ENCODE data around the gene DNAAF3. TPM values are rescaled to one million over a fixed set of nuclear protein-coding genes. Genes with fewer than 3 reads are reported as not detected.

Gene DNAAF3
- total RNA-seq, 1 experiment from 2014 or later, result 0.45 TPM

DNA sequence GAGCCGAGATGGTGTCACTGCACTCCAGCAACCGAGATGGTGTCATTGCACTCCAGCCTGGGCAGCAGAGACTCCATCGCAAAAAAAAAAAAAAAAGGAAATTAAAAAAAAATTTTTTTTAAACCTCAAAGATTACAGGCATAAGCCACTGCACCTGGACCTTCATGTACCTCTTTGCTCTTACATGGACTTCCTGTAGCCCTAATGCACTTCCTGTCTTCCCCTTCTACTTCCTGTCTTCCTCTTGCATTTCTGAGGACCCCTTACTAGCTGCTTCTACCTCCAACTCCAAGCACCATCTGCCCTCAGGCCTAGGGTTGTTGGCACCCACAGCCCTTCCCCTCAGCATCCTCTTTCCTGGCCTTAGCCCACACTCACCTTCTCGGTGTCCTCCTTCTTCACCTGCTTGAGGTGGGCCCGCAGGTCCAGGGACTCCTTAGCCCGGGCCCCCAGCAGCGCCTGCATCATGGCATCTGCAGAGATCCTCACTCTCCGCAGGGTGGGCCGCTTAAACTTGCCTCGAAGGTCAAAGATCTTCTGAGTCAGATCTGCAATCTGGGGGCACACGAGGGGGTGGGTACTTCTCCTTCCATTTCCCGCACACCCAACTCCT is 12.7 kb downstream of the DNAAF3 start:
- H3K27me3 Mint-ChIP-seq (ENCODE audit: insufficient read depth, unreplicated experiment), result peaks cover 4% of the 10 kb centered on the region

GRCh38 chr19:55152017-55152416 is 14.4 kb downstream of the DNAAF3 start:
- Mint-ChIP-seq H3K27me3 (ENCODE audit: insufficient read depth, unreplicated experiment) (peaks cover 4% of the 10 kb centered on the region), H3K9me3 (ENCODE audit: unreplicated experiment) (peaks cover 10% of the 10 kb centered on the region), H3K4me3 (ENCODE audit: unreplicated experiment) (no peak overlapping the region), H3K27ac (ENCODE audit: unreplicated experiment) (no peak overlapping the region), H3K4me1 (ENCODE audit: low read depth, unreplicated experiment) (peaks cover 20% of the 10 kb centered on the region), H3K36me3 (ENCODE audit: insufficient read depth, unreplicated experiment) (no peaks in the 10 kb centered on the region)
- Histone ChIP-seq H3K27me3 (replicated peaks; ENCODE audit: control insufficient read depth, insufficient read depth, low read length) (no peaks in the 10 kb centered on the region), H3K9me3 (no peaks in the 10 kb centered on the region), H3K4me3 (ENCODE audit: low read depth, low read length) (no peak overlapping the region), H3K4me1 (peaks cover 12% of the 10 kb centered on the region; the same call in 1 of the 2 replicates), H3K36me3 (ENCODE audit: control insufficient read depth, insufficient read depth, low read length) (no peaks in the 10 kb centered on the region)
- intact Hi-C loops (cut with micrococcal nuclease; ENCODE audit: unreplicated experiment), result no loop called here
- BruUV-seq (replicated peaks), result no TSS peak
- ChIA-PET POLR2A (no interaction called here), CTCF (interaction anchor here (1.0 to 1.3 kb wide), 2 partner anchors 8 to 14 kb away, joined by 3 to 5 read pairs; partner anchors contain the start of gene DNAAF3)
- no peak for TF ChIP-seq CTCF (IDR thresholded peaks at IDR 0.05; ENCODE audit: insufficient read depth in 1 of 2, low read depth in 1 of 2, low read length in 1 of 2, severe bottlenecking in 1 of 2, unreplicated experiment in 1 of 2)
- no peak for DNase-seq

More for the DNA sequence above, 12.7 kb downstream of the DNAAF3 start:
- DNase-seq, result no peak
- no peaks in the 10 kb centered on the region for H3K9me3 ChIP-seq
- no peaks in the 10 kb centered on the region for H3K36me3 ChIP-seq (ENCODE audit: control insufficient read depth, insufficient read depth, low read length)
- CTCF ChIA-PET, result interaction anchor here (0.5 kb wide), 1 partner anchor 9 kb away, joined by 4 read pairs; no protein-coding TSS in a partner anchor
- H3K4me1 ChIP-seq, result peaks cover 7% of the 10 kb centered on the region
- no TSS peak for BruUV-seq (replicated peaks)
- POLR2A ChIA-PET, result no interaction called here
- H3K4me3 Mint-ChIP-seq (ENCODE audit: unreplicated experiment), result no peak overlapping the region
- no peak overlapping the region for H3K4me3 ChIP-seq (ENCODE audit: low read depth, low read length)
- H3K9me3 Mint-ChIP-seq (ENCODE audit: unreplicated experiment), result peaks cover 10% of the 10 kb centered on the region
- H3K27ac Mint-ChIP-seq (ENCODE audit: unreplicated experiment), result no peak overlapping the region
- no peak for TF ChIP-seq CTCF (IDR thresholded peaks at IDR 0.05; ENCODE audit: insufficient read depth in 1 of 2, low read depth in 1 of 2, low read length in 1 of 2, severe bottlenecking in 1 of 2, unreplicated experiment in 1 of 2)
- intact Hi-C loops (cut with micrococcal nuclease; ENCODE audit: unreplicated experiment), result no loop called here
- H3K27me3 ChIP-seq (replicated peaks; ENCODE audit: control insufficient read depth, insufficient read depth, low read length), result no peaks in the 10 kb centered on the region
- no peaks in the 10 kb centered on the region for H3K36me3 Mint-ChIP-seq (ENCODE audit: insufficient read depth, unreplicated experiment)
- peaks cover 18% of the 10 kb centered on the region for H3K4me1 Mint-ChIP-seq (ENCODE audit: low read depth, unreplicated experiment)

DNA sequence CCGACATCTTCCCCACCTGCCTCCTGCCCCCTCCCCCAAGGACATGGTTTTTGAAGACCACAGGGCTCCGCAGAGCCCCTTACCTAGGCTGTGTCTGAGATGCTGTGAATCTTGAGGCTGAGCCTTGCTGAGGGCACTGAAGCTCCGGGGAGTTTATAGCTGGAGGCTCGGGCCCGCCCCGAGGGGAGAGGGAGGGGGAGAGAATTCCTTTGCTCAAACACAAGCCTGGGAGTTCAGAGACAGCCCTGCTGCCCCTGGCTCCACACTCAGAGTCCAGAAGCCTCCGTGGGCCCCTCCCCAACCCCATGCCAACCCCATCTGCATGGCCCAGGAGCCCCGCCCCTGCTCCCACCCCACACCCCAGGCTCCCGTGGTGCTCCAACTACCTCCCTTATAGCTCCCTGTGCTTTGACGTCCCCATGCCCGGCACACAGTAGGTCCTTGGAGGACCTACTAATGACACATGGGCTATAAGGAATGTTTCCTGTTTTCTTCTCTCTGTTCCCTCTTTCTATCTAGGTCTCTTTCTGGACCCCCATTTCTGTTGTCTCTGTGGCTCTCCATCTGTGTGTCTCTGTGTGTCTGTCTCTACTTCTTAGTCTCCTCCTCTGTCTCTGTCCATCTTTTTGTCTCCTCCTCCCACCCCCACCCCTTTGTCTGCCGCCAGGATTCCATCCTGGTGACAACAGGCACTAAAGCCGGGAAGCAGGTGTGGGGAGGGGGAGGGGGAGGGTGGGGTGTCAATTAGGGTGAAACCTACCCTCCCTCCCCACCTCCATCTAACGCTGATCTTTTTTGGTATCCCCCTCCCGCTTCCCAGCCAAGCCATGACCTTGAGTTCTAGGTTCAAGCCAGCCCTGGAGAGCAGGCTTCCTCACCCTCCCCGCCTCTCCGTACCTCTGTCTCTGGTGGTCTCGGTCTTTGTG is 17.1 kb downstream of the DNAAF3 start, which contains the start of gene TNNT1:
TNNT1 (minus strand) TSS at position 129 of the 926 bp plus-strand sequence. CDS start 2,049 bp downstream, outside the sequence.
- Mint-ChIP-seq H3K4me1 (ENCODE audit: low read depth, unreplicated experiment) (peaks cover 20% of the 10 kb centered on the region), H3K9me3 (ENCODE audit: unreplicated experiment) (peaks cover 10% of the 10 kb centered on the region), H3K27ac (ENCODE audit: unreplicated experiment) (no peak within 1 kb of the TSS), H3K36me3 (ENCODE audit: insufficient read depth, unreplicated experiment) (no peaks in the 10 kb centered on the region), H3K4me3 (ENCODE audit: unreplicated experiment) (peak within 1 kb of the TSS; percentile 17), H3K27me3 (ENCODE audit: insufficient read depth, unreplicated experiment) (peaks cover 8% of the 10 kb centered on the region)
- Histone ChIP-seq H3K4me3 (ENCODE audit: low read depth, low read length) (no peak within 1 kb of the TSS; the same call in 1 of the 2 replicates), H3K9me3 (no peaks in the 10 kb centered on the region), H3K4me1 (peaks cover 12% of the 10 kb centered on the region; the same call in 1 of the 2 replicates), H3K36me3 (ENCODE audit: control insufficient read depth, insufficient read depth, low read length) (no peaks in the 10 kb centered on the region), H3K27me3 (replicated peaks; ENCODE audit: control insufficient read depth, insufficient read depth, low read length) (no peaks in the 10 kb centered on the region)
- BruUV-seq (replicated peaks), result no TSS peak
- CTCF ChIA-PET, result interaction anchor here (0.7 to 1.0 kb wide), 2 partner anchors 11 to 312 kb away, joined by 3 read pairs; no protein-coding TSS in a partner anchor
- intact Hi-C loops (cut with micrococcal nuclease; ENCODE audit: unreplicated experiment), result no loop called here
- peak; percentile 71 to 72 for DNase-seq
- TF ChIP-seq CTCF (IDR thresholded peaks at IDR 0.05; ENCODE audit: insufficient read depth in 1 of 2, low read depth in 1 of 2, low read length in 1 of 2, severe bottlenecking in 1 of 2, unreplicated experiment in 1 of 2), result no peak
- POLR2A ChIA-PET, result interaction anchor here (0.5 to 0.6 kb wide), 2 partner anchors 10 to 505 kb away, joined by 5 read pairs; no protein-coding TSS in a partner anchor
